GF-D8 (cell line): ENCODE measurements around the gene GARIN5A.

Source experiments
- DNase-seq: peaks from one replicate; lab custom pipeline; 2025; lab: John Stamatoyannopoulos, UW

The GARIN5A gene

GRCh38 chr19:50508843-50509190 is 32.2 kb upstream of the GARIN5A start:
- DNase-seq: no peak

DNA sequence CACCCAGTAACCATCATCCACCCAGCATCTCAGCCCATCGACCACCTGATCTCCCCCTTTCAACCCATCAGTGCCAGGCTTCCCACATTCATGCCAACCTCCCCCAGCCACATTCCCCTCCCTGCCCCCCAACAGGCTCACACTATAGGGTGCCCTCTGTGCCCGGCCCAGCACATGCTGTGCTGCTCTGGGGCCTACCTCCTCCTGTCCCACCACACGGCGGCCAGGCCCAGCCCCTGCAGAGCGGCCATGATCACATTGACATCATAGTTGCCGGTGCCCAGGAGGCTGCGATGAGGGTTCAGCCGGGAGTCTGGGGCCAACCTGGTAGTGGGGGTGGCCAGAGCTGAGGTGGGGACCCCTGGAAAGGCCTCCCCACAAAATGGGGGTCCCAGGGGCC is 30.7 kb upstream of the GARIN5A start:
- no peak for DNase-seq

DNA sequence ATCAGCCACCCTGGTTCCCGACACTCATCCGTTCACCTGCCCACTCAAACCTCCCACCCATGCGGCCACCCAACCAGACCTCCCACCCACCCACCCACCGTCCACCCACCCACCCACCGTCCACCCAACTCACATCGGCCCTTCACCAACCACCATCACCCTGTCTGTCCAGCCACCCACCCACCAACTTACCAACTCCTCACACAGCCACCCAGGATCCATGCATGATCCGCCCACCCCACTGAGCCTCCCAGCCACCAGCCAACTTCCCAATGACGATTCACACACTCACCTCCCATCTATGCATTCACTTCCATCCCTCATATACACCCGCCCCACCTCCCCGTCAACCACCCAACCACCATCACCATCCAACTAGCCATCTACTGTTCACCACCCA is 30.1 kb upstream of the GARIN5A start:
- DNase-seq: no peak

GRCh38 chr19:50505856-50506611 is 29.4 kb upstream of the GARIN5A start:
- no peak for DNase-seq

DNA sequence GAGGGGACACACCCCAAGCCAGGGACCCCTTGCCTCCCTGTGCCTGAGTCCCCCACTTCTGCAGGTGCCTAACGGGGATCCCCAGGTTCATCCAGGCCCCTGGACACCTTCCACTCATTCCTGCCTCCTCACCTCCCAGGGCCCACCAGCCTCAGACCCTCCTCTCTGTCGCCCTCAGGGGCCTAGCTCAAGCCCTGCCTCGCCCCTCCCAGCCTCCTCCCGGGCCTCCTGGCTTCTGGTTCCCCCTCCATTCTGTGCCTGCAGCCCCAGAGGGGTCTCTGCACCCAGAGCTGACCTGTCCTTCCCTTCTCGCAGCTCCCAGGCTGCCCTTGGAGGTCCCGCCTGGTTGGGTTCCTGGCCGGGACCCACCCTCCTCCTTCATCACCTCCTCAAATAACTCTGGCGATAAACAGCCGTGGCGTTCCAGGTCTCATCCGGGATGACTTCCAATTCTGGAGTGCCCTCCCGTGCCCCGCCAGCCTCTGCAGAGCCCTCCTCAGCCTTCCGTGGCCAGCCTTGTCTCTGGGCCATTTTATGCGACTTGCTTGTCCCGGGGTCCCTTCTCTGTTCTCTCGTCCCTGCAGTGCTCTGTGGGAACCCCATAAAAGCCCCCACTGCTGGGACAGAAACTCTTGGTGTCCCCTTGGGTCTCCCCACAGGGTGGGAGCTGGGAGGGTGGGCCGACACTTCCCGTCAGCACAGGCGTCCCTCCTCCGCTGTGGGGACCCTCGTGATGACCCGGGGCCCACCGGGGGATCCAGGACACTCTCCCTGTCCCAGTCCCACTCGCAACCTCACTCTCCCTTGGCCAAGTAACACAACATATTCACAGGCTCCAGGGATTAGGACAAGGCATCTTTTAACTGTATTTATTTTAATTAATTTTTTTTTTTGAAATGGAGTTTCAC is 25.2 kb upstream of the GARIN5A start:
- DNase-seq: no peak

DNA sequence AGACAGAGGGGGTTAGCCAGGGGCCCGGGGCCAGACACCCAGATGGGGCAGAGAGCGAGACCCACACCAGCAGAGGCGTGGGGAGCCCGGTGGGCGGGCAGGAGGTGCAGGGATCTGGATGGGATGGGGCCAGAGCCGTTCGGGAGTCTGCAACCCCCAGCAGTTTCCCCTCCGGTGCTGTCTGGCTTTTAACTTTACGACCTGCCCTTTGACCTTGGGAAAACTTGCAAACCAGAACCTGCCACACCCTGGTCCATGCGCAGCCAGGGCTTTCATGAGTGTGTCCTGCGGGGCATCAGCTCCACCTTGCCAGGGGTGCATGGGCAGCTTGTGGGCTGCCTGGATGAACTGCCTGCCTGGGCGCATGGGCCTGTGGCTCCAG is 24.5 kb upstream of the GARIN5A start:
- no peak for DNase-seq

DNA sequence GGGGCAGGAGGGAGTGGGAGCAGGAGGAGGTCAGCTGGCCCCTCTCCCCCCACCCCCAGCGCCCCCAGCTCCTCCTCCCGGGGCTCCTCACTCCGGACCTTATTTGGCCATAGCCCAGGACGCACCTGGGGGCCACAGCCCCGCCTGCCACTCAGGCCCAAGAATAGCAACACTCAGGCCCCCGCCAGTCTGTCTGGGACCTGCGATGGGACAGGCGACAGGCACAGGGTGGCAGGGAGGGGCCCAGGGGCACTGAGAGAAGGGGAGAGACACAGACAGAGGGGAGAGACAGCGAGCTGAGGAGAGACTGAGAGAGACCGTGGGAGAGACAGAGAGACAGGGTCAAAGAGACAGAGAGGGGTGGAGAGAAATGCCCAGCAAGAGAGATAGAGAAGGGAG is 24.1 kb upstream of the GARIN5A start:
- no peak for DNase-seq

DNA sequence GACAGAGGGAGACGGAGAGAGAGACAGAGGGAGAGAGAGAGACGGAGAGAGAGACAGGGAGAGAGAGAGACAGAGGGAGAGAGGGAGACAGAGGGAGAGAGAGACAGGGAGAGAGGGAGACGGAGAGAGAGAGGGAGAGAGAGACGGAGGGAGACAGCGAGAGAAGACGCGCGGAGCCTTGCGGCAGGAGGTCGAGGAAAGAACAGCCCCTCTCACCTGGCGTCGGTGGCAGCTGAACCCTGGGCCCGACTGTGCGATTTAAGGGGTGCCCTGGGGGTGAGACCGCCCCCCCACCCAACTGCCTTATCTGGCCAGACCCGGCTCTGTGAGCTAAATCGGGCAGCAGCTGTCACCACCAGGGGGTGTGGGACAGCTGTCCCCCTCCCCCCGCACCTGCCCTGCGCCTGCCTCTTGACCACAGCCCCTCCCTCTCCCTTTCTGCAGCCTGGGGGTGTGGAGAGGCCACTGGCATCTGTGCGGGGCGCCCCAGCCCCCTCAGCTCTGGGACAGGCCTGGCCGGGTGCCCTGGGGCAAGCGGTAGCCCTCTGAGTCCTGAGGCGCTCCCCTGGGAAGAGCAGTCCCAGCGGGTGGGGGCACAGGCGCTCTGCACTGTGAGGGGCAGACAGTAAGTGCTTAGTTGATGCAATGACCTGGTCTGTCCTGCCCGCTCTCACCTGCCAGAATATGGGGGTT is 23.6 kb upstream of the GARIN5A start:
- no peak for DNase-seq

GRCh38 chr19:50498219-50499056 is 21.8 kb upstream of the GARIN5A start:
- no peak for DNase-seq

GRCh38 chr19:50497022-50497405 is 20.4 kb upstream of the GARIN5A start:
- DNase-seq: no peak

DNA sequence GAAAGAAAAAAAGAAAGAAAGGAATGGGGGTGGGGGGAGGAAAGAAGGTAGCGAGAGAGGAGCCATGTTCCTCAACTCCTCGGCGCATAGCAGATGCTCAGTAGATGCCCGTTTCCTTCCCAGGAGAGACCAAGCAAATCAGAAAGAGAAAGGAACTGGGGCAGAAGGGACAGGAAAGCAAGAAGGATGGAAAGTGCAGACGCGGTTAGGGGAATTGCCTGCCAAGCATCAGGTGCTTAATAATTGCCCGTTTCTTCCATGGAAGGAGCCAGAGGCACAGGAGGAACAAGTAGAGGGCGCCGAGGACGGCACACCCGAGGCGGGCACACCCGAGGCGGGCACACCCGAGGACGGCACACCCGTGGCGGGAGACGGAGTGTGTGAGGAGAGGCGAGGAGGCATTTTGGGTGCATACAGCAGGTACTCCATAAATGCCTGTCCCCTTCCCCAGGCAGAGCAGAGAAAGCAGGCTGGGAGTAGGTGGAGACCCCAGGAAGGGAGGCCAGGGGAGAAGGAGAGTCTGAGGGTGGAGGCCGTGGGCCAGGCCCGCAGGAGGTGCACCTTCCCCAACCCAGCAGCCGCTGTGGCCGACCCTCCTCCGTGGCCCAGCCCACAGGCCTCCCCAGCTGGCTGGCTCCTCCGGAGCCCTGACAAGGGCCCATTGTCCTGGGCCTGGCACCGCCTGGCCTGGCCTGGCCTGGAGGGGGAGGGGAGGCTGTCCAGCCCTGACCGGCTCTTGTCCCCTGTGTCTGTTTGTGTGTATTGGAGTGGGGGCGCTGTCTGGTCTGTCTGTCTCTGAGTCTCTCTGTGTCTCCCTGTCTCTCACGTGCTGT is 19.8 kb upstream of the GARIN5A start:
- no peak for DNase-seq

- DNase-seq: no peak
Measured at GRCh38 chr19:50495020-50495531, 18.4 kb upstream of the GARIN5A start.

DNA sequence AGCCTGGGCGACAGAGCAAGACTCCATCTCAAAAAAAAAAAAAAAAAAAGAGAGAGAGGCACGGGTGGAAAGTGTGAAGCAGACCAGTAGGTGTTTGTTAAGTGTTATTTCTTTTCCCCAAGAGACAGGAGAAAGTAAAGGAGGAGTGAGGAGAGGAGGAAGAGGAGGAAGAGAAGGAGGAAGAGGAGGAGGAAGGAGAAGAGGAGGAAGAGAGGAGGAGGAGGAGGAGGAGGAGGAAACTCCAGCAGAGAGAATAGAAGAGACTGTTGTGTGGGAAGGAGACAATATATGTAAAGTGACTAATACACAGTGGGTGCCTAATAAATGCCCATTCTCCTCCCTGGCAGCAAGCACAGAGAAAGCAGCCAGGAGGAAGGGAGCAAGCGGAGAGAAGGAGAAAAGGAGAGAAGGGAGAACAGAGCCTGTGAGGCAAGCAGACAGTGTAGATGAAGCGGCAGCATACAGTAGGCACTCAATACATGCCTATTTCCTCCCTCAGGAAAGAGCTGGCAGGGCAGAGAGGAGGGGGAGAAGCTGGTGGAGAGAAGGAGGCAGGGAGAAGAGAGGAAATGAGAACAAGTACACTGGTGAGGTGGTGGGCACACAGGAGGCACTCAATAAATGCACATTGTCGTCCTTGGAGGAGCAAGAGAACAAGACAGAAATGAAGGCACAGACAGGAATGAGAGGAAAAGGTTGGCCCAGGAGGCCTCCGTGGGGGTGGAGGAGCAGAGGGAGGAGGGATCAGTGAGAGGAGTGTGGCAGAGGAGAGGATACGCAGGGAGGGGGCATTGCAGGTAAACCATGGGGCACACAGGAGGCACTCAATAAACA is 17.8 kb upstream of the GARIN5A start:
- DNase-seq: no peak

DNA sequence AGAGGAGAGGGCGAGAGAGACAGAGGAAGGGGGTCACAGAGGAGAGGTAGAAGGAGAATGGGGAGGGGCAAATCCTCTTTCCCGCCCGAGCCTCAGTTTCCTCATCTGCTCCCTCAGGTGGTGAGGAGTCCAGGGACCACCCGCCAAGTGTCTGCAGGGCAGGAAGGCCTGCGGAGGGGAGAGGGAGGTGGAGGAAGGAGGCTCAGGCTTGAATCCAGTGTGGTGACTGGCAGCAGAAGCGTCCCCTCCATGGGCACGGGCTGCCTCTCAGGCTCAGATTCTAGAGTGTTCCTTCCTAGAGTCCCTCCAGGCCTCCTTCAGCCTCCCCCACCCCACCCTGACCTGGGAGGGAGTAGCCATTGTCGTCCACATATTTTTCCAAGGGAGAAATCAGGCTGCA is 16.5 kb upstream of the GARIN5A start:
- no peak for DNase-seq

DNA sequence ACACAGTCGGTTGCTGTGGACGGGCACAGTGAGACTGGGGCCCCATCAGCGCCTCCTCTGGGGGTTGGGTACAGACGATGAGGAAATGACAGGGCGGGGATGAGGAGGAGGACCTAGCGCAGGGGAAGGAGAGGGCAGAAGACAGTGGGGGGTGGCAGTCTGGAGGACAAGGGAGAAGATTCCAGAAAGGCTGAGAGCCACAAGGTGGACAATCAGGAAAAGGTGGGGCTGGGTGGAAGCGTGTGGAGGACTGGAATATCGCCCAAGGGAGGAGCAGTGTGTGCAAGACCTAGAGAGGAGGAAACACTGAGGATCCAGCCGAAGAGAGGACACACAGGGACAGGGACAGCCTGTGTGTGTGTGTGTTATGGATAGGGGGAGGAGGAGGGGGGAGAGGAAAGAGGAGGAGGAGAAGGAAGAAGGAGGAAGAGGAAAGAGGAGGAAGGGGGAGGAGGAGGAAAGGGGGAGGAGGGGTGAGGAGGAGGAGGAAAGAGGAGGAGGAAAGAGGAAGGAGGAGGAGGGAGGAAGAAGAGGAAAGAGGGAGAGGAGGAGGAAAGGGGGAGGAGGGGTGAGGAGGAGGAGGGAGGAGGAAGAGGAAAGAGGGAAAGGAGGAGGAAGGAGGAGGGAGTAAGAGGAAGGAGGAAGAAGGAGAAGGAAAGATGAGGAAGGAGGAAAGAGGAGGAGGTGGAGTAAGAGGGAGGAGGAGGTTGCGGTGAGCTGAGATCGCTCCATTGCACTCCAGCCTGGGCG is 15.8 kb upstream of the GARIN5A start:
- DNase-seq: no peak

DNA sequence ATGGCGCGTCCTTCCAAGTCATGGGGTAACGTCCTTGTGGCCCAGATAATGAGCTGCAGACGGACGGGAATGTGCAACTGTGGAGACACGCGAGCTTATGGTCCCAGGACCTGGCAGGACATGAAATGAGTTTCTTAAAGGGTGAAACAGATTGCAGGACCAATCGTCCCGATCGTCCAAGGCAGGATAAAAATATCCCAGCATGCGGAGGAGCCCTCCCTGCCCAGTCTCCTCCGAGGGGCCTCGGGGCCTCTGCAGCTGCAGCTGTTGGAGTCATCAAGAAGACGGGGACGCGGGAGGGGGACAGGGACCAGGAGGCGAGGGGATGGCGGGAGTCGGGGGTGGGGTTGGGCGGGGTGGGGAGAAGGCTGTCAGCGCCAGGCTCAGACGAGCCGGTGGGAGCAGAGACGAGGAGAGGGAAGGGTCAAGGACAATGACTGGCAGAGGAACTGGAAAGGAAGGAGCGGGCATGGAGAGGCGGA is 14.4 kb upstream of the GARIN5A start:
- DNase-seq: no peak

DNA sequence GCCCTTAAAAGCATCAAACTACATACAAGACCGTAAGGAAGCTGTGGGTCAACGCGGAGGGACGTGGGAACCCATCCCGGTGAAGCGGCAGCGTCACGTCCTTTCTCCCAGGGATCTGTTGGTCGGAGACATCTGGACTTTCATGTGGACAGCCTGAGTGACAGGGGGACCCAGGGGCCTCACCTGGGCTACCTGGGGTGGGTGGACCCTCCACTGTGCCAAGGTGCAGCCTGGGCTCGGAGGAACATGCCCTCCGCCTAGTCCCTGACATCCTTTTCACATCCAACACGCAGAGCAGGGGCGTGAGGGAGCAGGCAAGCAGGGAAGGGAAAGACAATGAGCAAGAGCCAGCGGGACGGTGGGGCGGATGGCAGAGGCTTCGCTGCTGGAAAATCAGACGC is 13.8 kb upstream of the GARIN5A start:
- DNase-seq: no peak

- no peak for DNase-seq
Measured at GRCh38 chr19:50489461-50490011, 12.9 kb upstream of the GARIN5A start.
